SK-N-SH treated with all-trans-retinoic acid at 6 μM for 48 hours (cell line): Measurements from ENCODE around the gene TYW5.

Source experiments
- ARNTL ChIP-seq: fragments of 450-650 bp; formaldehyde crosslinking; IDR thresholded peaks from 2 replicates; pipeline ENCODE4 v1.5.0; 2020; ENCODE audit warnings: low read depth, mild to moderate bottlenecking, moderate library complexity, borderline replicate concordance
- BACH2 ChIP-seq: fragments of 250-450 bp; sonication (Bioruptor Pico); IDR thresholded peaks from 2 replicates; pipeline ENCODE4 v1.9.0; 2021; ENCODE audit warnings: mild to moderate bottlenecking, borderline replicate concordance
- CSDC2 ChIP-seq: fragments of 250-450 bp; sonication (Bioruptor Pico); IDR thresholded peaks from 2 replicates; pipeline ENCODE4 v1.5.0; 2020; ENCODE audit warnings: mild to moderate bottlenecking, moderate library complexity
- GLIS3 ChIP-seq: fragments of 250-450 bp; sonication (Bioruptor Pico); IDR thresholded peaks from 2 replicates; pipeline ENCODE4 v1.5.0; 2020; ENCODE audit warnings: mild to moderate bottlenecking, moderate library complexity
- ISL1 ChIP-seq: fragments of 250-450 bp; sonication (Bioruptor Pico); IDR thresholded peaks from 2 replicates; pipeline ENCODE4 v2.1.2; 2022; ENCODE audit warnings: mild to moderate bottlenecking, moderate library complexity
- RARB ChIP-seq: fragments of 250-450 bp; sonication (Bioruptor Pico); IDR thresholded peaks from 2 replicates; pipeline ENCODE4 v1.8.0; 2021; ENCODE audit warnings: mild to moderate bottlenecking, moderate library complexity
- ZNF70 ChIP-seq: fragments of 450-650 bp; formaldehyde crosslinking; IDR thresholded peaks from 2 replicates; pipeline ENCODE4 v1.5.0; 2020; ENCODE audit warnings: mild to moderate bottlenecking, moderate library complexity
- ZNF8 ChIP-seq: fragments of 450-650 bp; formaldehyde crosslinking; IDR thresholded peaks from 2 replicates; pipeline ENCODE4 v1.5.0; 2020; ENCODE audit warnings: mild to moderate bottlenecking, moderate library complexity
- TF ChIP-seq, protein P1 (sequence below): fragments of 250-450 bp; sonication (Bioruptor Pico); IDR thresholded peaks from 2 replicates; pipeline ENCODE4 v1.8.0; 2020; ENCODE audit warnings: mild to moderate bottlenecking, moderate library complexity, borderline replicate concordance
- TF ChIP-seq, protein P2 (sequence below): fragments of 250-450 bp; sonication (Bioruptor Pico); IDR thresholded peaks from 2 replicates; pipeline ENCODE4 v1.5.1; 2020; ENCODE audit warnings: low read depth, mild to moderate bottlenecking, moderate library complexity

DNA sequence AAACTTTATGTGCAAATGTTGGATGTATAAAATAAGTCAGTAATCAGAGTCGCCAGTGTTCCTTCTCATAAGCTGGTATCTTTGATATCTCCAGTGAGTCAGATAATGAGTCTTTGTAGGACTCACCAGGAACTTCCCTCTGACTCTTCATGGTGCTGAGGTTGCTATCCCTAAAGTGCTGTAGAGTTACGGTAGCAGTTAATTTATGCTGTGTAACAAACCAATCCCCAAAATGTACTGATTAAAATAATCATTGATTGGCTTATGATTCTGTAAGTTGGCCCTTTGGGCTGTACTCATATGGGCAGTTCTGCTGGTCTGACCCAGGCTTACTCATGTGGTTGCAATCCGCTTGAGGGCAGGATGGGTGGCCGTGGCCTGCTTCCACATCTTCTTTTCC lies 43.9 kb upstream of the TYW5 start:
- no peak for TF ChIP-seq CSDC2 (CRISPR knock-in tag)
- no peak for TF ChIP-seq ARNTL (CRISPR knock-in tag)
- TF ChIP-seq ISL1 (CRISPR knock-in tag) = no peak
- TF ChIP-seq, protein P1, sequence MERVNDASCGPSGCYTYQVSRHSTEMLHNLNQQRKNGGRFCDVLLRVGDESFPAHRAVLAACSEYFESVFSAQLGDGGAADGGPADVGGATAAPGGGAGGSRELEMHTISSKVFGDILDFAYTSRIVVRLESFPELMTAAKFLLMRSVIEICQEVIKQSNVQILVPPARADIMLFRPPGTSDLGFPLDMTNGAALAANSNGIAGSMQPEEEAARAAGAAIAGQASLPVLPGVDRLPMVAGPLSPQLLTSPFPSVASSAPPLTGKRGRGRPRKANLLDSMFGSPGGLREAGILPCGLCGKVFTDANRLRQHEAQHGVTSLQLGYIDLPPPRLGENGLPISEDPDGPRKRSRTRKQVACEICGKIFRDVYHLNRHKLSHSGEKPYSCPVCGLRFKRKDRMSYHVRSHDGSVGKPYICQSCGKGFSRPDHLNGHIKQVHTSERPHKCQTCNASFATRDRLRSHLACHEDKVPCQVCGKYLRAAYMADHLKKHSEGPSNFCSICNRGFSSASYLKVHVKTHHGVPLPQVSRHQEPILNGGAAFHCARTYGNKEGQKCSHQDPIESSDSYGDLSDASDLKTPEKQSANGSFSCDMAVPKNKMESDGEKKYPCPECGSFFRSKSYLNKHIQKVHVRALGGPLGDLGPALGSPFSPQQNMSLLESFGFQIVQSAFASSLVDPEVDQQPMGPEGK = no peak
- TF ChIP-seq ZNF8 (CRISPR knock-in tag) = no peak
- TF ChIP-seq, protein P2, sequence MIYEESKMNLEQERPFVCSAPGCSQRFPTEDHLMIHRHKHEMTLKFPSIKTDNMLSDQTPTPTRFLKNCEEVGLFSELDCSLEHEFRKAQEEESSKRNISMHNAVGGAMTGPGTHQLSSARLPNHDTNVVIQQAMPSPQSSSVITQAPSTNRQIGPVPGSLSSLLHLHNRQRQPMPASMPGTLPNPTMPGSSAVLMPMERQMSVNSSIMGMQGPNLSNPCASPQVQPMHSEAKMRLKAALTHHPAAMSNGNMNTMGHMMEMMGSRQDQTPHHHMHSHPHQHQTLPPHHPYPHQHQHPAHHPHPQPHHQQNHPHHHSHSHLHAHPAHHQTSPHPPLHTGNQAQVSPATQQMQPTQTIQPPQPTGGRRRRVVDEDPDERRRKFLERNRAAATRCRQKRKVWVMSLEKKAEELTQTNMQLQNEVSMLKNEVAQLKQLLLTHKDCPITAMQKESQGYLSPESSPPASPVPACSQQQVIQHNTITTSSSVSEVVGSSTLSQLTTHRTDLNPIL (CRISPR knock-in tag) = no peak
- no peak for TF ChIP-seq BACH2 (CRISPR knock-in tag)
- TF ChIP-seq GLIS3 (CRISPR knock-in tag) = no peak
- TF ChIP-seq ZNF70 = no peak
- TF ChIP-seq RARB (CRISPR knock-in tag) = no peak
